Endodermal cell (in vitro differentiated cells): ENCODE data around the gene NOCT. TPM values are rescaled to one million over a fixed set of nuclear protein-coding genes. Genes with fewer than 3 reads are reported as not detected.

Experiments used
- DNase-seq: peaks from one replicate; pipeline ENCODE4 v3.0.0-alpha.2; 2017
- H3K27ac ChIP-seq: 2 replicates; pipeline ENCODE4 v1.5.1; 2013; ENCODE audit warnings: mild to moderate bottlenecking, low read depth, low read length, moderate library complexity
- H3K27me3 ChIP-seq: 2 replicates; pipeline ENCODE4 v1.6.1; 2013; ENCODE audit warnings: mild to moderate bottlenecking, low read length, moderate library complexity; ENCODE audit not compliant: insufficient read depth, control insufficient read depth, poor library complexity, severe bottlenecking
- H3K36me3 ChIP-seq: 2 replicates; pipeline ENCODE4 v1.7.0; 2013; ENCODE audit warnings: mild to moderate bottlenecking, low read length, moderate library complexity; ENCODE audit not compliant: control insufficient read depth, insufficient read depth
- H3K4me1 ChIP-seq: one replicate; pipeline ENCODE4 v1.7.0; 2013; ENCODE audit warnings: low read length; ENCODE audit not compliant: control insufficient read depth, insufficient read depth
- H3K4me3 ChIP-seq: 2 replicates; pipeline ENCODE4 v1.5.1; 2013; ENCODE audit warnings: mild to moderate bottlenecking, low read length, moderate library complexity
- H3K9ac ChIP-seq: 2 replicates; pipeline ENCODE4 v1.6.1; 2013; ENCODE audit warnings: mild to moderate bottlenecking, low read length, moderate library complexity; ENCODE audit not compliant: poor library complexity, severe bottlenecking; ENCODE audit errors: extremely low read depth
- H3K9me3 ChIP-seq: 2 replicates; pipeline ENCODE4 v1.6.1; 2013; ENCODE audit warnings: mild to moderate bottlenecking, low read length, moderate library complexity; ENCODE audit not compliant: control insufficient read depth
- H3K27ac Mint-ChIP-seq: 2 replicates; pipeline ENCODE4 v1.8.0; 2020; ENCODE audit warnings: mixed read lengths
- H3K27me3 Mint-ChIP-seq: 2 replicates; pipeline ENCODE4 v1.8.0; 2021; ENCODE audit warnings: mild to moderate bottlenecking, mixed read lengths; ENCODE audit not compliant: insufficient read depth
- H3K36me3 Mint-ChIP-seq: 2 replicates; pipeline ENCODE4 v1.8.0; 2020; ENCODE audit warnings: low read depth, mixed read lengths
- H3K4me1 Mint-ChIP-seq: 2 replicates; pipeline ENCODE4 v1.8.0; 2020; ENCODE audit warnings: mixed read lengths
- H3K4me3 Mint-ChIP-seq: 2 replicates; pipeline ENCODE4 v1.8.0; 2020; ENCODE audit warnings: mild to moderate bottlenecking, moderate library complexity, mixed read lengths
- H3K9me3 Mint-ChIP-seq: 2 replicates; pipeline ENCODE4 v1.8.0; 2020; ENCODE audit warnings: mild to moderate bottlenecking, mixed read lengths
- WGBS, 2 experiments: methylation state at CpG; one replicate each; pipeline versions ENCODE4 v1.1.5 to v1.1.7; 2013; ENCODE audit warnings: missing lambda C conversion rate in 2 of 2, mixed read lengths in 1 of 2; ENCODE audit not compliant: insufficient coverage in 1 of 2, insufficient read length in 1 of 2; 5-methylcytosine and 5-hydroxymethylcytosine counted together
- total RNA-seq, 2 donors: library from RNA; stranded (reverse); fragmentation: NEBNext Ultra II Directional in 1 of 2; extraction: Animal tissue kit (Norgen Biotek cat#: 25700) in 1 of 2; gene quantifications; 2 replicates in 1 of 2; 3 replicates in 1 of 2; pipeline ENCODE4 v1.2.1, GENCODE V29; 2021
- TF ChIP-seq, protein P1 (sequence below): fragments of 200-600 bp; sonication (generic); conservative IDR thresholded peaks from 2 replicates; pipeline ENCODE4 v1.5.0; 2021; ENCODE audit warnings: antibody characterized with exemption, mild to moderate bottlenecking

NOCT gene
- total RNA-seq, 2 donors from 2014 or later, result 11.7 to 22.3 TPM

DNA sequence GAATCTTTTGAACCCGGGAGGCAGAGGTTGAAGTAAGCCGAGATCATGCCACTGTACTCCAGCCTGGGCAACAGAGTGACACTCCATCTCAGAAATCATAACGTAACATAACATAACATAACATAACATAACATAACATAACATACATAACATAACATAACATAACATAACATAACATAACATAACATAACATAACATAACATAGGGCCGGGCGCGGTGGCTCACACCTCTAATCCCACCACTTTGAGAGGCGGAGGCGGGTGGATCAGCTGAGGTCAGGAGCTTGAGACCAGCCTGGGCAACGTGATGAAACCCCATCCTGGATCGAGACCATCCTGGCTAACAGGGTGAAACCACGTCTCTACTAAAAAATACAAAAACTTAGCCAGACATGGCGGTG, 76.7 kb downstream of the NOCT start:
- TF ChIP-seq, protein P1, sequence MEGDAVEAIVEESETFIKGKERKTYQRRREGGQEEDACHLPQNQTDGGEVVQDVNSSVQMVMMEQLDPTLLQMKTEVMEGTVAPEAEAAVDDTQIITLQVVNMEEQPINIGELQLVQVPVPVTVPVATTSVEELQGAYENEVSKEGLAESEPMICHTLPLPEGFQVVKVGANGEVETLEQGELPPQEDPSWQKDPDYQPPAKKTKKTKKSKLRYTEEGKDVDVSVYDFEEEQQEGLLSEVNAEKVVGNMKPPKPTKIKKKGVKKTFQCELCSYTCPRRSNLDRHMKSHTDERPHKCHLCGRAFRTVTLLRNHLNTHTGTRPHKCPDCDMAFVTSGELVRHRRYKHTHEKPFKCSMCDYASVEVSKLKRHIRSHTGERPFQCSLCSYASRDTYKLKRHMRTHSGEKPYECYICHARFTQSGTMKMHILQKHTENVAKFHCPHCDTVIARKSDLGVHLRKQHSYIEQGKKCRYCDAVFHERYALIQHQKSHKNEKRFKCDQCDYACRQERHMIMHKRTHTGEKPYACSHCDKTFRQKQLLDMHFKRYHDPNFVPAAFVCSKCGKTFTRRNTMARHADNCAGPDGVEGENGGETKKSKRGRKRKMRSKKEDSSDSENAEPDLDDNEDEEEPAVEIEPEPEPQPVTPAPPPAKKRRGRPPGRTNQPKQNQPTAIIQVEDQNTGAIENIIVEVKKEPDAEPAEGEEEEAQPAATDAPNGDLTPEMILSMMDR, result no peak
- Histone ChIP-seq H3K36me3 (peaks cover 3% of the 10 kb centered on the region), H3K9me3 (peaks cover 6% of the 10 kb centered on the region), H3K4me1 (no peaks in the 10 kb centered on the region), H3K4me3 (no peak overlapping the region), H3K27me3 (no peaks in the 10 kb centered on the region), H3K27ac (no peak overlapping the region), H3K9ac (no peak overlapping the region)
- Mint-ChIP-seq H3K4me3 (no peak overlapping the region), H3K27ac (no peak overlapping the region), H3K9me3 (no peaks in the 10 kb centered on the region), H3K4me1 (no peaks in the 10 kb centered on the region), H3K27me3 (no peaks in the 10 kb centered on the region), H3K36me3 (peaks cover 18% of the 10 kb centered on the region)
- WGBS, 2 experiments, result 81 to 96% methylated on average over 4 to 12 of the region's 12 CpGs
- no peak for DNase-seq

Other genes starting within 250 kb of the NOCT start
- 10 to 100 TPM; 47.6 to 53.9 TPM for gene ELF2, start 161.4 kb downstream of the NOCT start, total RNA-seq